ENCODE results near the gene JUNB. TPM values are rescaled to one million over a fixed set of nuclear protein-coding genes. Genes with fewer than 3 reads are reported as not detected.

JUNB gene
- polyA plus RNA-seq, result 1.1 TPM in 1 of 2 replicates, not detected in the other

GRCh38 chr19:12791345-12792050 is at the start of gene JUNB:
JUNB (plus strand) TSS chr19:12791486; CDS start chr19:12791772, 286 bp downstream.

GRCh38 chr19:12751635-12752034 is 39.7 kb upstream of the JUNB start, which contains the start of gene BEST2:
BEST2 (plus strand) TSS chr19:12751791; CDS start chr19:12752593, 802 bp downstream.

DNA sequence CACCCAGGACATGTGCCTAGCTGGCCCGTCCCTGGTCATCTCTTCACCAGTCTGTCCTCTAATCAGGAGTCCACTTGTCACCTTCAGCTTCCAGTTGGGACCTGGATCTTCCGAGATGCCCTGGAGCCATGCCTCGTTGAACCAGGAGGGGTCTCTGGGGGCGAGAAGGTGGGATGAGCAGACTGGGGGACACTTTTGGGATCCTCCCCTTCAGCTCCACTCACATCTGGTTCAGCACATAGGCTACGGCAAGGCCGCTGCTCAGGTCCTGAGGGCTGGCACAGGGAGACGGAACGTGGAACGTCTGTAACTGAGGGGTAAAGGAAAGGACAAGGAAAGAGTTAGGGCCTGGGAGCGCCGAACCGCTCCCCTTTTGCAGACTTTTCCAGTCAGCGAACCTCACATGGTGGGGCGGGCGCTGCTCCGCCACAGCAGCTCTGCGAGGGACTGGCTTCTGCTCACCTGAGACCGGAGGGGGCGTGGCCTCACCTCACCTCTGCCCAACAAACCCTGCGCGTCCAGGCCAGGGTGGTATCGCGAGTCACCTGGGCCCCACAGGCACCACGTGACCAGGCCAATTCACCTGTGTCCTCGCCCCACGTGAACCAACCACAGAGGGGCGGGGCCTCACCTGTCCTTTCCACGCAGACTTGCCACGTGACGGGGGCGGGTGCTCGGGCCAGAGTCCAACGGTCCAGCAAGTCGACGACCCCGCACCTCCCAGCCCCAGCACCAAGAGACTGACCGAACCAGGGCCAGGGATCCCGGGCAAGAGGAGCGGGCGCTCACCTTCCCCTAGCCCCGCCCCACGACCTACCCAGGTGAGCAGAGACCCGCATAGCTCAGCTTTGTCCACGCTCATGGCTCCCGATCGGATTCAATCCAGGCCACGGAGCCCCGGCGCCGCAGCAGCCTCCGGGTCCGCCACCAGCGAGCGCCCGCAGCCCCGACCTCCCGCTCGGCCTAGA is 16.4 kb upstream of the JUNB start, which contains the start of gene HOOK2:
TSS of gene HOOK2 (minus strand) at position 965 of the 968 bp plus-strand sequence. CDS start at position 862, 103 bp downstream.

GRCh38 chr19:12801466-12802266 is 10.4 kb downstream of the JUNB start, which contains the start of the genes PRDX2 and THSD8:
PRDX2 (minus strand) TSS chr19:12801800; CDS start chr19:12801261, 539 bp downstream.
THSD8 (plus strand) TSS chr19:12802069; CDS start chr19:12802072, 3 bp downstream.

DNA sequence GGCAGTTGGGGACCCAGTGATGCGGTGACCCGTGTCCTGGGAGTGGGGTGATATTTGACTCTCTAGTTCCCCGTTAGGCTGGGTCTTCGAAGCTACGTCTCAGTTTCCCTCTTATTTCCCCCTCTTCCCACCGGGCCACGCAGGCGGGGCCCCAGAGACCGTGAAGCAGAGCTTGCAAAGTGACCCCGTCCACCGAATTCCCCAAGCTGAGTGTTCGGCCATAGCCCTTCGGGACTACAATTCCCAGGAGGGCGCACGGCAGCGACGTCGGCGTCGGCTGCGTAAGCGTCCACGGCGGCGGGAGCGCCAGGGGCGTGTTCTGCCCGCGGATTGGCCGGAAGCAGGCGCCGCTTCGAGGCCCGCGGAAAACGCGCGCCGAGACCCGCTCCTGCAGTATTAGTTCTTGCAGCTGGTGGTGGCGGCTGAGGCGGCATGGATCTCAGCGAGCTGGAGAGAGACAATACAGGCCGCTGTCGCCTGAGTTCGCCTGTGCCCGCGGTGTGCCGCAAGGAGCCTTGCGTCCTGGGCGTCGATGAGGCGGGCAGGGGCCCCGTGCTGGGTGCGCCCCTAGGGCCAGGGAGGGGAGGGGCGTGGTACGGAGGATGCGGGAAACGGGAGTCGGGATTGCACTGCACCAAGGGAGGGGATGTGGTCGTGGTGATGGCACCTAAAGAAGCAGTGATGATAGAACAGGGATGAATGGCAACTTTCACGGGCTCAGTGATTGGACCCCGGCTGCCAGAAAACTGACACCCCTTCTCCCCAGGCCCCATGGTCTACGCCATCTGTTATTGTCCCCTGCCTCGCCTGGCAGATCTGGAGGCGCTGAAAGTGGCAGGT is 15.2 kb downstream of the JUNB start, which contains the start of gene RNASEH2A:
TSS of gene RNASEH2A (plus strand) at position 343 of the 840 bp plus-strand sequence. CDS start at position 433, 90 bp downstream.

GRCh38 chr19:12834566-12834943 is 43.3 kb downstream of the JUNB start, which contains the start of gene RTBDN:
RTBDN (minus strand) TSS chr19:12834579; CDS start chr19:12829979, 4,600 bp downstream.

GRCh38 chr19:12838182-12838885 is 47.0 kb downstream of the JUNB start, which contains the start of gene MAST1:
MAST1 (plus strand) TSS chr19:12838515; CDS start chr19:12838573, 58 bp downstream.

Other genes starting within 250 kb of the JUNB start
- 1.0 and 4.2 TPM in 2 replicates for gene ZNF564, start 240.0 kb upstream of the JUNB start, polyA plus RNA-seq
- gene ZNF490, start 180.7 kb upstream of the JUNB start, polyA plus RNA-seq, result 2.1 and 3.1 TPM in 2 replicates
- 11.3 and 13.7 TPM in 2 replicates for gene ZNF791, start 180.6 kb upstream of the JUNB start, polyA plus RNA-seq
- gene MAN2B1, start 124.7 kb upstream of the JUNB start, polyA plus RNA-seq, result 2.5 TPM in 1 of 2 replicates, not detected in the other
- gene WDR83, start 124.7 kb upstream of the JUNB start, polyA plus RNA-seq, result 15.0 and 22.2 TPM in 2 replicates
- gene DHPS, start 109.6 kb upstream of the JUNB start, polyA plus RNA-seq, result 54.0 and 71.6 TPM in 2 replicates
- not detected in 2 replicates for gene GNG14, start 103.5 kb upstream of the JUNB start, polyA plus RNA-seq
- gene FBXW9, start 94.9 kb upstream of the JUNB start, polyA plus RNA-seq, result 0.31 and 0.50 TPM in 2 replicates
- gene TNPO2, start 67.6 kb upstream of the JUNB start, polyA plus RNA-seq, result 31.5 and 39.0 TPM in 2 replicates
- gene TRIR, start 56.8 kb upstream of the JUNB start, polyA plus RNA-seq, result 64.1 and 73.9 TPM in 2 replicates
- gene GET3, start 54.0 kb upstream of the JUNB start, polyA plus RNA-seq, result 20.2 and 38.0 TPM in 2 replicates
- not detected in 2 replicates for gene BEST2, start 39.7 kb upstream of the JUNB start, polyA plus RNA-seq
- 16.2 and 27.2 TPM in 2 replicates for gene HOOK2, start 15.9 kb upstream of the JUNB start, polyA plus RNA-seq
- 1,541 and 1,786 TPM in 2 replicates for gene PRDX2, start 10.3 kb downstream of the JUNB start, polyA plus RNA-seq
- 3.0 TPM in 1 of 2 replicates, not detected in the other for gene THSD8, start 10.6 kb downstream of the JUNB start, polyA plus RNA-seq
- gene RNASEH2A, start 15.1 kb downstream of the JUNB start, polyA plus RNA-seq, result 0.42 and 6.5 TPM in 2 replicates
- 8.2 TPM in 1 of 2 replicates, not detected in the other for gene RTBDN, start 43.1 kb downstream of the JUNB start, polyA plus RNA-seq
- 2.5 and 5.0 TPM in 2 replicates for gene MAST1, start 47.0 kb downstream of the JUNB start, polyA plus RNA-seq
- 1.5 and 2.8 TPM in 2 replicates for gene DNASE2, start 90.0 kb downstream of the JUNB start, polyA plus RNA-seq
- not detected in 2 replicates for gene KLF1, start 95.7 kb downstream of the JUNB start, polyA plus RNA-seq
- 7.2 and 8.1 TPM in 2 replicates for gene GCDH, start 99.7 kb downstream of the JUNB start, polyA plus RNA-seq
- gene SYCE2, start 127.8 kb downstream of the JUNB start, polyA plus RNA-seq, result not detected in 2 replicates
- 39.0 and 40.7 TPM in 2 replicates for gene FARSA, start 142.2 kb downstream of the JUNB start, polyA plus RNA-seq
- gene CALR, start 147.1 kb downstream of the JUNB start, polyA plus RNA-seq, result 1,157 and 1,633 TPM in 2 replicates
- gene RAD23A, start 154.4 kb downstream of the JUNB start, polyA plus RNA-seq, result 35.9 and 39.6 TPM in 2 replicates
- 11.9 and 15.4 TPM in 2 replicates for gene GADD45GIP1, start 165.7 kb downstream of the JUNB start, polyA plus RNA-seq
- not detected in 2 replicates for gene DAND5, start 178.1 kb downstream of the JUNB start, polyA plus RNA-seq
- gene NFIX, start 204.0 kb downstream of the JUNB start, polyA plus RNA-seq, result 2.0 and 4.5 TPM in 2 replicates